ENCODE data around the gene TRPC4AP.

DNA sequence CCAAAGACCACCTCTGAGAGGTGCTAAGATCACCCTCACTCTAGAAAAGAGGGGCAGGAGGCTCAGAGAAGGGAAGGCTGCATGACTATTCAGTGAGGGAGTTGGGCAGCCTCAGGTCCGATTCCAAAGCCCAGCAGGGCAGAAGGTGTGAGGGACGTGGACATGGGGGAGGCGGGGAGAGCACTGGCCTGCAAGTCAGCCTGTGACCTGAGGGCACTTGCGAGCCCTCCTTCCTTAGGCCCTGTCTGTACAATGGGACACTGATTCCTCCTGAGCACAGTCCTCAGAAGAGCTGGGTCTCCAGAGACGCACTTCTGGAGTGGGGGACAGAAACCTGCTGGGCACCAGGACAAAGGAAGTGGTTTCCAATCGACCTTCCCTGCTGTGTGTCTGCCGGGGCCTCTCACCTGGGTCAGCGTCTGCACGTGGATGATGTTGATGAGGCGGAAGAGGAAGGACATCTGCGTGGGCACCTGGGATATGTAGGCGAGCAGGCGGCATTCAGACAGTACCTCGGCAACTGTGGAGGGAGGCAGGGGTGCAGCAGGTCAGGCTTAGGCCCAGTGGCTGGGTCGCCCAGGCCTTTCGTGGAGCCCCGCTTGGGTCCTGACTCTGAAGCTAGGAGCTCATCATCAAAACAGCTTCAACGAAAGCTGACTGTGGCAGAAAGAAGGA is 88.4 kb downstream of the TRPC4AP start:
- TF ChIP-seq EZH2phosphoT487 (IDR thresholded peaks at IDR 0.05; ENCODE audit: borderline replicate concordance, low read depth, low read length) = no peak
- TF ChIP-seq, protein P1, sequence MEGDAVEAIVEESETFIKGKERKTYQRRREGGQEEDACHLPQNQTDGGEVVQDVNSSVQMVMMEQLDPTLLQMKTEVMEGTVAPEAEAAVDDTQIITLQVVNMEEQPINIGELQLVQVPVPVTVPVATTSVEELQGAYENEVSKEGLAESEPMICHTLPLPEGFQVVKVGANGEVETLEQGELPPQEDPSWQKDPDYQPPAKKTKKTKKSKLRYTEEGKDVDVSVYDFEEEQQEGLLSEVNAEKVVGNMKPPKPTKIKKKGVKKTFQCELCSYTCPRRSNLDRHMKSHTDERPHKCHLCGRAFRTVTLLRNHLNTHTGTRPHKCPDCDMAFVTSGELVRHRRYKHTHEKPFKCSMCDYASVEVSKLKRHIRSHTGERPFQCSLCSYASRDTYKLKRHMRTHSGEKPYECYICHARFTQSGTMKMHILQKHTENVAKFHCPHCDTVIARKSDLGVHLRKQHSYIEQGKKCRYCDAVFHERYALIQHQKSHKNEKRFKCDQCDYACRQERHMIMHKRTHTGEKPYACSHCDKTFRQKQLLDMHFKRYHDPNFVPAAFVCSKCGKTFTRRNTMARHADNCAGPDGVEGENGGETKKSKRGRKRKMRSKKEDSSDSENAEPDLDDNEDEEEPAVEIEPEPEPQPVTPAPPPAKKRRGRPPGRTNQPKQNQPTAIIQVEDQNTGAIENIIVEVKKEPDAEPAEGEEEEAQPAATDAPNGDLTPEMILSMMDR (conservative IDR thresholded peaks at IDR 0.05; ENCODE audit: low read length) = no peak

Data from OCI-LY7 (cell line).